Activated CD8-positive, alpha-beta memory T cell treated with anti-CD3 and anti-CD28 coated beads for 4 hours (primary cell): Measurements from ENCODE around the gene PCID2.

Experiments used
- DNase-seq, 2 donors: peaks; one replicate each; pipeline ENCODE4 v3.0.0-alpha.2; 2020; ENCODE audit warnings: low read depth in 2 of 2

The PCID2 gene

GRCh38 chr13:113219256-113219940 lies 10.9 kb upstream of the PCID2 start:
- no peak for DNase-seq

- no peak for DNase-seq
These were observed 10.1 kb upstream of the PCID2 start for GRCh38 chr13:113218586-113218985.

GRCh38 chr13:113216254-113217048 lies 8.0 kb upstream of the PCID2 start:
- no peak for DNase-seq

GRCh38 chr13:113211774-113212173 lies 3.3 kb upstream of the PCID2 start:
- no peak for DNase-seq

- DNase-seq, result no peak
These were observed 2.4 kb upstream of the PCID2 start for GRCh38 chr13:113210833-113211232.

- DNase-seq, result peak; percentile 35 to 52
These were observed 1.4 kb upstream of the PCID2 start for GRCh38 chr13:113209759-113210421.

DNA sequence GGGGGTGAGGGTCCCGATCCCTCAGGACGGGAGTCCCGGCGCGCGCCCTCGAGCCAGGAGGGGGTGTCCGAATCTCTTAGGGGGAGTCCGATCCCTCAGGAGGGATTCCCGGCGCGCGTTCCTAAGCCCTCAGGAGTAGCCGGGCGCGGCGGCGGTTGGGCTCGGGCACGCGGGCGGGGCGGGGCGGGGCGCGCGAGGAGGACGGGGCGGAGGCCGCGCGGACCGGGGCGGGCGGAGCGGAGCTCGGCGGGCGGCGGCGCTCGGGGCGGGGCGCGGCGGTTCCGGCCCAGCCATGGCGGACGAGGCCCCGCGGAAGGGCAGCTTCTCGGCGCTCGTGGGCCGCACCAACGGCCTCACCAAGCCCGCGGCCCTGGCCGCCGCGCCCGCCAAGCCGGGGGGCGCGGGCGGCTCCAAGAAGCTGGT lies 878 bp upstream of the PCID2 start, which contains the start of gene CUL4A:
Gene CUL4A (plus strand): TSS at position 278 of the 423 bp plus-strand sequence. CDS start 15 bp downstream, at position 293.
- DNase-seq, result peak; percentile 38 to 52

- no peak for DNase-seq
These were observed 514 bp downstream of the PCID2 start for GRCh38 chr13:113207890-113208420.

DNA sequence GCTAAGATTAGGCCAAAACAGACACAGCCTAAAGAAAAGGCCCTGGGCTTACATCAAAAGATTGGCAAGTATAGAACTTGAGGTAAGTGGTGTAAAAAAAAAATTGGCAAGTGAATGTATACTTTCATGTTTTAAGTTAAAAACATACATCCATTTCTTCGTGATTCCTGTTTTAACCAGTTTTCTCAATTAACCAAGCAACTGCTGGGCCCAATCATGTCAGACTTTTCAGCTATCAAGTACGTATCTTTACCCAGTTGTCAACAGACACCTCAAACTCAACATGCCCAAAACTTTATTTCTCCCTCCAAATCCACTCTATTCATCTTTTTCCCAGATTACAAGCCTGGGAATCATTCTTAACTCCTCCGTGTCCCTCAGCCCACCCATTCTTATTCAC lies 1.0 kb downstream of the PCID2 start:
- DNase-seq, result no peak

DNA sequence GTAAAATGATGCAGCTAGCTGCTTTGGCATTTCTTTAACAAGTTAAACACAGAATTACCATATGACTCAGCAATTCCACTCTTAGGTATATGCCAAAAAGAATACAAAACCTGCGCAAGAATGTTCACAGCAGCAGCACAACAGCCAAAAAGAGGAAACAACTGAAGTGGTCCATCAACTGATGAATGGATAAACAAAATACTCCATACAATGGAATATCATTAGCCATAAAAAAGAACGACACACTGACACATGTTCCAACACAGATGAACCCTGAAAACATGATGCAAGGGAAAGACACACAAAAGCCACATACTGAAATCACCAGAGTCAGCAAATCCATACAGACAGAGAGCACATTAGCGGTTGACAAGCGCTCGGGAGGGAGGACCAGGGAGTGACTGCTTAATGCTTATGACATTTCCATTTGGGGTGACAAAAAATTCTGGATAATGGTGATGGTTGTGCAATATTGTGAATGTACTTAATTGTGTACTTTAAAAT lies 3.0 kb downstream of the PCID2 start:
- no peak for DNase-seq

DNA sequence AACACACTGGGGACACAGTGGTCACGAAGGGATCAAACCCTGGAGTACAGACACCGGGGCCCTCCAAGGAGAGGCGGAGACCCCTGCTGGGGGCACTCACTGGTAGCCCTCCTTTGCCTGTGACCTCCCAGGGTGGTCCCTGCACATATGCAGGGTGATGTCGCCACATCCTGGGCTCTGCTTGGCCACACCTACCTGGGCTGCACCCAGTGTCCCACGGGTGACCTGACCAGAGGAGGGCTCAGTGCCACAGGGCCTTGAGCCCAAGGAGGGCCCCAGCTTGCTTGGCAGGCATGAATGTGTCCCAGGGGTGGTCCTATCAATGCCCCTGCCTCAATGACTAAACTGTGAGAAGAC lies 4.1 kb downstream of the PCID2 start:
- DNase-seq, result no peak

DNA sequence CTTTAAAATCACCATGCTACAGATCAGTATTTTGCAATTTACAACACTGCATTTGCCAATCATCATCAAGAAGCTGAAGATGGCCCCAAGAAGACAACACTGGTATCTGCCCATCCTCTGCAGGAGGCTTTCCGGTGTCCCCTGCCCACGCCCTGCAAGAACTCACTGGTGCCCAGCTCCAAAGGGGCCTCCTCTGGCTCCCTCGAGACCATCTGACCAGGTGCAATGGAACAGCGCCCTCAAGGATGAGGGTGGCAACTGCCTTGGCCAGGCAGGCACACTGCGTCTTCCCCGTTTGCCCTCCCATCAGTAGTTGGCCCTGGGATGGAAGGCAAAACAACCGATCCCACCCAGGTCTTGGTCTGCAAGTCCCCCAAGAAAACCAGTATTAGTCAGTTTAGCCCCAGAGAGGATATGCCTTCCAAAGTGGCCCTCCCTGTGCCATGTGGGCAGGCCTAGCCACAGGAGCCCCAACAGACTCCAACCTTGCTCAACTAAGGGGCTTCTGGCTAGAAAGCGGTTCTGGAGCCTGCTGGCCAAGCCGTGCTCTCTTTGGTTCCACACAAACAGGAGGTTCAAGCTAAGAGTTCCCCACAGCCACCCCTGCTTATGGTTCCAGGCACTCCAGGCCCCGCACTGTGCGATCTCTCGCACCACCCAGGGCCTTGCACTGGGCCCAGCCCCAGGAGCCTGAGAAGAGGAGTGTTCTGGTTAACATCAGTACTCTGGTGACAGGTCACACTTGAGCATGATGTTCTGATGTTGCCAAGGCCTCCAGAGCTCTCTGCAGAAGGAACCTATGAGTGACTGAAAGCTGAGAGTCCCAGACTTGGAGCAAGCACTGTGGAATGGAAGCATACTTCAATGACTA lies 4.7 kb downstream of the PCID2 start:
- no peak for DNase-seq

DNA sequence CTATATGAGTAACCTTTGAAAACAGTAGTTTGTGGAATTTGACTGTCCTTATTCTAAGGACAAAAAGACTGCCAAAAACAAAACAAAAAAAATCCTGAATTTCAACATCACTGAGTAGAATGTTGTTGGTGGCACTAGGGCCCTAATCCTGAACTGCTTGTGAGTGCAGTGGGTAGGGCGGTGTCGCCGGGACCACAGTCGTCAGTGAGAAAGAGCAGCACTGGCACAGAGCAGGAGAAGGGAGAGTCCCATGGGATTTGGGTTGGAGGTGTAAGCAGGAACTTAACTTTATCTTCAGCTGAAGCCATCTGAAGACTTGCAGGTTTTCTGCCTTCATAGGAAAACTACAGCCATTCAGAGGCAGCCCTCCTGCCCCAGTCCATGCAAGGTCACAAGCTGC lies 5.6 kb downstream of the PCID2 start:
- no peak for DNase-seq

DNA sequence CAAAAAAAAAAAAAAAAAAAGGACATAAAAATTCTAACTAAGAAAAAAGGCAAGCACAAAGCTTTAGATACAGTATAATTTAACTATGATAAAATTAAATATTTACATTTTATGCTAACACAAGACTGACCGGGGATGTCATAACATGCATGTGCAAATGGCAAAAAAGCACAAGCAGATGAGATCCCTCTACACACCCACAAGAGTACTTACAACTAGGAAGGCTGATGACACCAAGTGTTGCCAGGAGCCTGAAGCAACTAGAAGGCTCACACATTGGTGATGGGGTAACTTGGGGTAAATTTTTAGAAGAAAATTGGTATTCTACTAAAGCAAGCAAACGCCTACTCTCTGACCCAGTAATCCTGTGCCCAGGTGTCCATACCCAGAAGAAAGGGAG lies 6.7 kb downstream of the PCID2 start:
- no peak for DNase-seq

- DNase-seq, result no peak
These were observed 11.3 kb downstream of the PCID2 start for GRCh38 chr13:113196970-113197737.

DNA sequence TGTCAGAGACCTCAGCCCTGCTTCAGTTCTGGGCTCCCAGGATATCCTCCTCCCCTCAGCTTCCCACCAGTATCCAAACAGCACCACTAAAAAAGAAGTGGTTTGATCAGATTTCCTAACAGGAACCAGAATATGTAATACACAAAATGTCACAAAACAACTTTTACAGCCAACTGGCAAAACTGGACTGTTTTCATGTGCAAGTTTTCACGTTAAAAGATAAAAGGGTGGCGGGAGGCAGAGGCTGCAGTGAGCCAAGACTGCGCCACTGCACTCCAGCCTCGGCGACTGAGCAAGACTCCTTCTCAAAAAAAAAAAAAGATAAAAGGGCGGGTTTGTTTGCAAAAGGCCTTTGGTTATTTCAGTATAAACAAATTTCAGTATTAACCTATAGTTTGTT lies 13.1 kb downstream of the PCID2 start:
- DNase-seq, result no peak

DNA sequence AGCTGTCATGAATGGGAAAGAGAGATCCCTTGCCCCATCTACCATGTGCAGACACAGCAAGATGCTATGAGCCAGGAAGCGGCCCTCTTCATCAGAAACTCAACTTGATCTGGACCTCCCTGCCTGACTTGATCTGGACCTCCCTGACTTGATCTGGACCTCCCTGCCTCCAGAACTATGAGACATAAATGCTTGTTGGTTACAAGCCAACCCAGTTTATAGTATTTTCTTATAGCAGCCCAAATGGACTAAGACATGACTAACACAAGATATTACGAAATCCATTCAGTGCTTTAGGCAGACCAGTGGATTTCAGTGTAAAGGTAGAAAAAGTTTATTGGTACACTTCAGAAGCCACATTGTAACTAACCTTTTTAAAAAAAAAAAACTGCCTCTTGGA lies 15.6 kb downstream of the PCID2 start:
- DNase-seq, result no peak

DNA sequence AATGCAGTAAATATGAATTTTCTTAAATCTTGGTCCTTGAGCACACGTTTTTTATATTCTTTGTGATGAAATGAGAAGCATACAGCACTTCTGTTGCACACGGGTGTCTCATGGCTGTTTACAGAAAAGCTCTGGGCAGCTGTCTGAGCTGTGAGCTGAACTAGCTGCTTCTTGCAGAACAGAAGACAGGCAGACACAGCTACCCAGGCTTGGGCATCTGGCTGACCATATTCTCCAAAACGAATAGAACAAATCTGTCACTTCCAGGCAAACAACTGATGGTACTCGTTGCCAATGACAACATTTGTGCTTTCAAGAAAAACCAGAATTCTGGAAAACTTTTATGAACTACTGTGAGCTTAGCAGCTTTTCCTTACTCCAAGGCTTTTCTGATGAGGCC lies 16.2 kb downstream of the PCID2 start:
- no peak for DNase-seq

GRCh38 chr13:113190181-113190580 lies 18.3 kb downstream of the PCID2 start:
- DNase-seq, result no peak

- no peak for DNase-seq
These were observed 20.4 kb downstream of the PCID2 start for GRCh38 chr13:113187883-113188665.
